Naive thymus-derived CD4-positive, alpha-beta T cell (primary cell): Measurements from ENCODE around the gene VAV3. TPM values are rescaled to one million over a fixed set of nuclear protein-coding genes. Genes with fewer than 3 reads are reported as not detected.

ENCODE experiments used
- ATAC-seq: fragments of 150-1000 bp; cut with Tn5 transposase; 2 replicates; pipeline ENCODE4 v1.10.0; 2021; ENCODE audit warnings: mild to moderate bottlenecking, moderate library complexity
- CTCF ChIA-PET: fragments of 350-600 bp; sonication (Branson Sonifier 250); formaldehyde crosslinking; loops from one replicate; lab custom pipeline; 2021; ENCODE audit warnings: antibody characterized with exemption; lab: Charles Lee
- POLR2A ChIA-PET: fragments of 350-600 bp; sonication (Branson Sonifier 250); formaldehyde crosslinking; loops from one replicate; lab custom pipeline; 2021; ENCODE audit warnings: antibody characterized with exemption, inconsistent platforms; lab: Charles Lee
- DNase-seq, 9 donors: peaks; one replicate each; pipeline versions ENCODE4 v3.0.0 to v3.0.0-alpha.2; 2020 to 2022; ENCODE audit warnings: mixed read lengths in 1 of 9
- H3K27ac ChIP-seq: one replicate; pipeline ENCODE4 v1.7.0; 2013; ENCODE audit warnings: mild to moderate bottlenecking, low read depth, low read length, moderate library complexity
- H3K27me3 ChIP-seq, 2 donors: one replicate each; pipeline ENCODE4 v1.7.0; 2013; ENCODE audit warnings: low read length in 2 of 2, mild to moderate bottlenecking in 2 of 2, moderate library complexity in 2 of 2; ENCODE audit not compliant: control insufficient read depth in 2 of 2, insufficient read depth in 2 of 2
- H3K36me3 ChIP-seq, 3 experiments: 1 replicate in 2 of 3; 2 replicates in 1 of 3; pipeline ENCODE4 v1.7.0; 2013; ENCODE audit warnings: low read length in 3 of 3, mild to moderate bottlenecking in 3 of 3, moderate library complexity in 1 of 3; ENCODE audit not compliant: insufficient read depth in 3 of 3, control insufficient read depth in 2 of 3
- H3K4me1 ChIP-seq, 2 donors: one replicate each; pipeline ENCODE4 v1.7.0; 2013; ENCODE audit warnings: low read length in 2 of 2, mild to moderate bottlenecking in 2 of 2, moderate library complexity in 1 of 2; ENCODE audit not compliant: control insufficient read depth in 2 of 2, insufficient read depth in 2 of 2
- H3K4me3 ChIP-seq: 2 replicates; pipeline ENCODE4 v1.7.0; 2013; ENCODE audit warnings: mild to moderate bottlenecking, low read length
- H3K9me3 ChIP-seq, 3 experiments: 1 replicate in 2 of 3; 2 replicates in 1 of 3; pipeline ENCODE4 v1.7.0; 2013; ENCODE audit warnings: low read length in 3 of 3; ENCODE audit not compliant: control insufficient read depth in 2 of 3
- H3K27ac Mint-ChIP-seq, 9 donors: one replicate each; pipeline ENCODE4 v1.8.0; 2020 to 2022; ENCODE audit warnings: mixed read lengths in 9 of 9, mild to moderate bottlenecking in 8 of 9, moderate library complexity in 5 of 9, inconsistent platforms in 2 of 9
- H3K27me3 Mint-ChIP-seq, 5 donors: one replicate each; pipeline ENCODE4 v1.8.0; 2021 to 2022; ENCODE audit warnings: mixed read lengths in 5 of 5, mild to moderate bottlenecking in 1 of 5
- H3K36me3 Mint-ChIP-seq, 5 donors: one replicate each; pipeline ENCODE4 v1.8.0; 2020 to 2022; ENCODE audit warnings: mixed read lengths in 5 of 5, mild to moderate bottlenecking in 3 of 5, inconsistent platforms in 1 of 5
- H3K4me1 Mint-ChIP-seq, 7 donors: one replicate each; pipeline ENCODE4 v1.8.0; 2020 to 2022; ENCODE audit warnings: mixed read lengths in 7 of 7, mild to moderate bottlenecking in 3 of 7, inconsistent platforms in 1 of 7
- H3K4me3 Mint-ChIP-seq, 10 donors: one replicate each; pipeline ENCODE4 v1.8.0; 2020 to 2022; ENCODE audit warnings: mild to moderate bottlenecking in 10 of 10, mixed read lengths in 10 of 10, moderate library complexity in 6 of 10, inconsistent platforms in 2 of 10
- H3K9me3 Mint-ChIP-seq, 11 donors: one replicate each; pipeline ENCODE4 v1.8.0; 2020 to 2022; ENCODE audit warnings: mixed read lengths in 11 of 11, mild to moderate bottlenecking in 4 of 11, inconsistent platforms in 1 of 11, moderate library complexity in 1 of 11
- intact Hi-C, 2 donors: fragments of 100-400 bp; cut with micrococcal nuclease; formaldehyde crosslinking; loops; one replicate each; pipeline ENCODE4 v1.15.1; 2023
- microRNA-seq: library from miRNA; unstranded; fragments of <30 nt; microRNA quantifications from one replicate; pipeline ENCODE4 v1.2.0, GENCODE V29; 2022; ENCODE audit warnings: borderline microRNAs expressed
- polyA plus RNA-seq, 2 donors: library from polyadenylated mRNA; unstranded; fragments of 300-500 nt; fragmentation: Illumina TruSeq; gene quantifications; one replicate each; pipeline ENCODE4 v1.2.3, GENCODE V29; 2021
- total RNA-seq, 6 experiments: library from RNA in 5 of 6; stranded (reverse) in 5 of 6; gene quantifications; 1 replicate in 5 of 6; 2 replicates in 1 of 6; pipeline ENCODE4 v1.2.3 and lab custom pipeline; 2021 to 2026

The VAV3 gene
- total and polyA plus RNA-seq, 7 experiments from 2014 or later, result 1.3 to 23.2 (median 2.7) TPM

- peaks cover 0 to 5% (median 0%) of the 10 kb centered on the region in 7 donors for H3K4me1 Mint-ChIP-seq
- intact Hi-C loops, result no loop called here
- CTCF ChIA-PET, result no interaction called here
Measured at GRCh38 chr1:107524301-107524700, 440.7 kb downstream of the VAV3 start.

GRCh38 chr1:107523736-107524135 is 441.2 kb downstream of the VAV3 start:
- Histone ChIP-seq H3K27me3 (no peaks in the 10 kb centered on the region), H3K36me3 (no peaks in the 10 kb centered on the region), H3K27ac (no peak overlapping the region), H3K4me3 (no peak overlapping the region), H3K9me3 (no peaks in the 10 kb centered on the region), H3K4me1 (no peaks in the 10 kb centered on the region)
- ChIA-PET CTCF (no interaction called here), POLR2A (no interaction called here)
- H3K9me3 Mint-ChIP-seq, result peaks cover 0 to 5% (median 0%) of the 10 kb centered on the region in 11 donors
- DNase-seq (no peak), ATAC-seq (no peak)
- no peak overlapping the region for H3K4me3 Mint-ChIP-seq
- intact Hi-C loops, result no loop called here
- H3K4me1 Mint-ChIP-seq, result peaks cover 0 to 5% (median 0%) of the 10 kb centered on the region in 7 donors
- H3K36me3 Mint-ChIP-seq, result no peaks in the 10 kb centered on the region
- H3K27ac Mint-ChIP-seq, result no peak overlapping the region
- peaks cover 4 to 20% (median 16%) of the 10 kb centered on the region in 5 donors for H3K27me3 Mint-ChIP-seq

More at GRCh38 chr1:107524301-107524700, 440.7 kb downstream of the VAV3 start:
- H3K27me3 Mint-ChIP-seq, result peaks cover 8 to 23% (median 12%) of the 10 kb centered on the region in 5 donors
- H3K27me3 ChIP-seq, result no peaks in the 10 kb centered on the region
- no peak overlapping the region for H3K27ac Mint-ChIP-seq
- no peaks in the 10 kb centered on the region for H3K4me1 ChIP-seq
- H3K4me3 Mint-ChIP-seq, result no peak overlapping the region
- peaks cover 0 to 1% (median 0%) of the 10 kb centered on the region in 11 donors for H3K9me3 Mint-ChIP-seq
- no peaks in the 10 kb centered on the region for H3K9me3 ChIP-seq
- POLR2A ChIA-PET, result no interaction called here
- DNase-seq, result no peak
- no peaks in the 10 kb centered on the region for H3K36me3 ChIP-seq
- ATAC-seq, result no peak
- no peaks in the 10 kb centered on the region for H3K36me3 Mint-ChIP-seq
- H3K27ac ChIP-seq, result no peak overlapping the region
- H3K4me3 ChIP-seq, result no peak overlapping the region

- DNase-seq (no peak), ATAC-seq (no peak)
- no peak overlapping the region for H3K27ac Mint-ChIP-seq
- Histone ChIP-seq H3K9me3 (no peaks in the 10 kb centered on the region), H3K4me1 (no peaks in the 10 kb centered on the region), H3K27ac (no peak overlapping the region), H3K36me3 (no peaks in the 10 kb centered on the region), H3K27me3 (no peaks in the 10 kb centered on the region), H3K4me3 (no peak overlapping the region)
- peaks cover 3 to 17% (median 13%) of the 10 kb centered on the region in 5 donors for H3K27me3 Mint-ChIP-seq
- H3K36me3 Mint-ChIP-seq, result no peaks in the 10 kb centered on the region
- peaks cover 0 to 6% (median 0%) of the 10 kb centered on the region in 11 donors for H3K9me3 Mint-ChIP-seq
- peaks cover 0 to 5% (median 0%) of the 10 kb centered on the region in 7 donors for H3K4me1 Mint-ChIP-seq
- ChIA-PET CTCF (no interaction called here), POLR2A (no interaction called here)
- intact Hi-C loops, result no loop called here
- no peak overlapping the region for H3K4me3 Mint-ChIP-seq
Measured at GRCh38 chr1:107523061-107523460, 441.9 kb downstream of the VAV3 start.

Small RNA genes within 50 kb of the gene (microRNA-seq; reads per million reads assigned to microRNA genes)
- gene MIR7852, result not detected

Other genes with a start within 250 kb of the VAV3 start
- 10 to 100 TPM in 3 of 5 experiments, 1 to 10 TPM in 2; 7.1 to 27.2 (median 10.2) TPM for gene SLC25A24, start 235.2 kb upstream of the VAV3 start, total RNA-seq
- gene SLC25A24, start 235.2 kb upstream of the VAV3 start, polyA plus RNA-seq, result 10 to 100 TPM in 1 of 2 donors, 1 to 10 TPM in 1; 7.5 to 11.0 TPM